Activated naive CD8-positive, alpha-beta T cell treated with anti-CD3 and anti-CD28 coated beads, Interleukin-2, amount 50 U/mL, for 16 hours (primary cell): ENCODE results near the gene GABARAP.

Experiments used
- DNase-seq: peaks from one replicate; pipeline ENCODE4 v3.0.0-alpha.2; 2020; ENCODE audit warnings: low read depth, low spot score

GABARAP gene

GRCh38 chr17:7239091-7240027 is 2.9 kb downstream of the GABARAP start, which contains the start of gene PHF23:
Gene PHF23 (minus strand): TSS chr17:7239457. CDS start chr17:7239279, 178 bp downstream.
- peak; percentile 94 for DNase-seq

GRCh38 chr17:7238420-7239090 is 3.7 kb downstream of the GABARAP start:
- DNase-seq, result no peak

- peak; percentile 77 for DNase-seq
Observed at GRCh38 chr17:7237761-7238419, 4.4 kb downstream of the GABARAP start.

GRCh38 chr17:7237266-7237760 is 4.9 kb downstream of the GABARAP start:
- DNase-seq, result no peak

- no peak for DNase-seq
Observed at GRCh38 chr17:7236808-7237207, 5.4 kb downstream of the GABARAP start.

GRCh38 chr17:7235693-7236665 is 6.3 kb downstream of the GABARAP start:
- no peak for DNase-seq

GRCh38 chr17:7234083-7234951 is 7.9 kb downstream of the GABARAP start, which contains the start of gene DVL2:
Gene DVL2 (minus strand): TSS chr17:7234517. CDS start chr17:7234262, 255 bp downstream.
- DNase-seq, result peak; percentile 88

- DNase-seq, result no peak
Observed at GRCh38 chr17:7233701-7234082, 8.6 kb downstream of the GABARAP start.

- DNase-seq, result no peak
Observed at GRCh38 chr17:7232114-7232513, 10.1 kb downstream of the GABARAP start.

GRCh38 chr17:7229504-7229903 is 12.7 kb downstream of the GABARAP start:
- no peak for DNase-seq

GRCh38 chr17:7228920-7229319 is 13.3 kb downstream of the GABARAP start:
- DNase-seq, result no peak

- DNase-seq, result no peak
Observed at GRCh38 chr17:7226721-7227710, 15.2 kb downstream of the GABARAP start.

GRCh38 chr17:7225711-7226331 is 16.4 kb downstream of the GABARAP start:
- no peak for DNase-seq

- no peak for DNase-seq
Observed at GRCh38 chr17:7224661-7225111, 17.6 kb downstream of the GABARAP start.

GRCh38 chr17:7224110-7224509 is 18.1 kb downstream of the GABARAP start:
- DNase-seq, result no peak

- DNase-seq, result no peak
Observed at GRCh38 chr17:7223375-7223774, 18.9 kb downstream of the GABARAP start.

- DNase-seq, result no peak
Observed at GRCh38 chr17:7222972-7223292, 19.3 kb downstream of the GABARAP start.
